GM13976 (cell line): ENCODE measurements around the gene MPDU1.

Experiments used
- DNase-seq: peaks from one replicate; pipeline ENCODE4 v3.0.0; 2012; ENCODE audit warnings: low spot score
- in situ Hi-C: fragments of 300-500 bp; cut with MboI; formaldehyde crosslinking; loops from one replicate; pipeline ENCODE4 v1.12.0; 2022; ENCODE audit warnings: low sequenced_read_pairs, mixed read lengths, inconsistent platforms; ENCODE audit not compliant: unreplicated experiment
- TF ChIP-seq, protein P1 (sequence below): IDR thresholded peaks from 2 replicates; pipeline ENCODE4 v1.5.1; 2012; ENCODE audit warnings: borderline replicate concordance, mild to moderate bottlenecking; ENCODE audit not compliant: insufficient read depth; ENCODE audit errors: extremely low read depth, missing control alignments, control extremely low read depth

Gene MPDU1

DNA sequence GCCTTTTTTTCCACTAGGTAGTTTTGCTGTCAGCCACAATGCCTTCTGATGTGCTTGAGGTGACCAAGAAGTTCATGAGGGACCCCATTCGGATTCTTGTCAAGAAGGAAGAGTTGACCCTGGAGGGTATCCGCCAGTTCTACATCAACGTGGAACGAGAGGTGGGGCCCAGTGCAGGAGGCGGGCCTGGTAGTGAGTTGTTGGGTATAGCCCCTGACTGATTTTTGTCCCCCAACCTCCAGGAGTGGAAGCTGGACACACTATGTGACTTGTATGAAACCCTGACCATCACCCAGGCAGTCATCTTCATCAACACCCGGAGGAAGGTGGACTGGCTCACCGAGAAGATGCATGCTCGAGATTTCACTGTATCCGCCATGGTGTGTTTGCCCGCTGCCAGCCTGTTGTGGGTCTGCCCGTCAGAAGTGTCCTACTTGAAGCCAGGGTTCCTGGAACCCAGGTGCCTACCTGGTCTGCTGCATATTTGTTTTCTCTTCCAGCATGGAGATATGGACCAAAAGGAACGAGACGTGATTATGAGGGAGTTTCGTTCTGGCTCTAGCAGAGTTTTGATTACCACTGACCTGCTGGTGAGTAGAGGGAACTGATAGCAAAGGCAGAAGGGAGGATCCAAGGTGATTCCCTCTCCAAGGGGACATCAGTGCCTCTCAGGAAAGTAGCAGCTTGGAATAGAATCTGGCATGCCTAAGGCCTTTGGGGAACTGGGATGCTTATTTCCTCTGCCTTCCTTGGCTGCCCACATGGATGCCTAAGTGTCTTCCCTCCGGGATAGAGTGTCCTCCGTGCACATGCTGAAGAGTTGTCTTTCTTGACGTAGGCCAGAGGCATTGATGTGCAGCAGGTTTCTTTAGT, 6.1 kb upstream of the MPDU1 start:
- no peak for DNase-seq
- TF ChIP-seq, protein P1, sequence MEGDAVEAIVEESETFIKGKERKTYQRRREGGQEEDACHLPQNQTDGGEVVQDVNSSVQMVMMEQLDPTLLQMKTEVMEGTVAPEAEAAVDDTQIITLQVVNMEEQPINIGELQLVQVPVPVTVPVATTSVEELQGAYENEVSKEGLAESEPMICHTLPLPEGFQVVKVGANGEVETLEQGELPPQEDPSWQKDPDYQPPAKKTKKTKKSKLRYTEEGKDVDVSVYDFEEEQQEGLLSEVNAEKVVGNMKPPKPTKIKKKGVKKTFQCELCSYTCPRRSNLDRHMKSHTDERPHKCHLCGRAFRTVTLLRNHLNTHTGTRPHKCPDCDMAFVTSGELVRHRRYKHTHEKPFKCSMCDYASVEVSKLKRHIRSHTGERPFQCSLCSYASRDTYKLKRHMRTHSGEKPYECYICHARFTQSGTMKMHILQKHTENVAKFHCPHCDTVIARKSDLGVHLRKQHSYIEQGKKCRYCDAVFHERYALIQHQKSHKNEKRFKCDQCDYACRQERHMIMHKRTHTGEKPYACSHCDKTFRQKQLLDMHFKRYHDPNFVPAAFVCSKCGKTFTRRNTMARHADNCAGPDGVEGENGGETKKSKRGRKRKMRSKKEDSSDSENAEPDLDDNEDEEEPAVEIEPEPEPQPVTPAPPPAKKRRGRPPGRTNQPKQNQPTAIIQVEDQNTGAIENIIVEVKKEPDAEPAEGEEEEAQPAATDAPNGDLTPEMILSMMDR, result no peak
- in situ Hi-C loops, result no loop called here

DNA sequence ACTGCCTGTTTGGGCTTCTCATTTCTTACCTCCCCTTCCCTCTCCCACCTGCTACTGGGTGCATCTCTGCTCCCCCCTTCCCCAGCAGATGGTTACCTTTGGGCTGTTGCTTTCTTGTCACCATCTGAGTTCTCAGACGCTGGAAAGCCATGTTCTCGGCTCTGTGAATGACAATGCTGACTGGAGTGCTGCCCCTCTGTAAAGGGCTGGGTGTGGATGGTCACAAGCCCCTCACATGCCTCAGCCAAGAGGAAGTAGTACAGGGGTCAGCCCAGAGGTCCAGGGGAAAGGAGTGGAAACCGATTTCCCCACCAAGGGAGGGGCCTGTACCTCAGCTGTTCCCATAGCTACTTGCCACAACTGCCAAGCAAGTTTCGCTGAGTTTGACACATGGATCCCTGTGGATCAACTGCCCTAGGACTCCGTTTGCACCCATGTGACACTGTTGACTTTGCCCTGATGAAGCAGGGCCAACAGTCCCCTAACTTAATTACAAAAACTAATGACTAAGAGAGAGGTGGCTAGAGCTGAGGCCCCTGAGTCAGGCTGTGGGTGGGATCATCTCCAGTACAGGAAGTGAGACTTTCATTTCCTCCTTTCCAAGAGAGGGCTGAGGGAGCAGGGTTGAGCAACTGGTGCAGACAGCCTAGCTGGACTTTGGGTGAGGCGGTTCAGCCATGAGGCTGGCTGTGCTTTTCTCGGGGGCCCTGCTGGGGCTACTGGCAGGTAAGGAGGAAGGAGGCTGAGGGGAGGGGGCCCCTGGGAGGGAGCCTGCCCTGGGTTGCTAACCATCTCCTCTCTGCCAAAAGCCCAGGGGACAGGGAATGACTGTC, 4.4 kb upstream of the MPDU1 start, which contains the start of gene CD68:
Gene CD68 (plus strand): TSS at position 638 of the 833 bp plus-strand sequence. CDS start 40 bp downstream, at position 678.
- TF ChIP-seq, protein P1, result no peak
- DNase-seq, result peak; percentile 82
- in situ Hi-C loops, result no loop called here

DNA sequence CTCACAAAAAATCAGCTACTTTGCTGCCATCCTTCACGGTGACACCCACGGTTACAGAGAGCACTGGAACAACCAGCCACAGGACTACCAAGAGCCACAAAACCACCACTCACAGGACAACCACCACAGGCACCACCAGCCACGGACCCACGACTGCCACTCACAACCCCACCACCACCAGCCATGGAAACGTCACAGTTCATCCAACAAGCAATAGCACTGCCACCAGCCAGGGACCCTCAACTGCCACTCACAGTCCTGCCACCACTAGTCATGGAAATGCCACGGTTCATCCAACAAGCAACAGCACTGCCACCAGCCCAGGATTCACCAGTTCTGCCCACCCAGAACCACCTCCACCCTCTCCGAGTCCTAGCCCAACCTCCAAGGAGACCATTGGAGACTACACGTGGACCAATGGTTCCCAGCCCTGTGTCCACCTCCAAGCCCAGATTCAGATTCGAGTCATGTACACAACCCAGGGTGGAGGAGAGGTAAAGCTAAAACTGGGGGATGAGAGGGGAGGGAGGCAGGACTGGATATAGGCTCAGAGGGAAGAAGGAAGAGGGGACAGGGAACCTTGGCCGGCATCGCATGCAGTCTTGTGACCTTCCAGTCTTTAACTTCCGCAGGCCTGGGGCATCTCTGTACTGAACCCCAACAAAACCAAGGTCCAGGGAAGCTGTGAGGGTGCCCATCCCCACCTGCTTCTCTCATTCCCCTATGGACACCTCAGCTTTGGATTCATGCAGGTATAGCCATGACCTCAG, 3.6 kb upstream of the MPDU1 start:
- DNase-seq, result no peak
- in situ Hi-C loops, result no loop called here
- TF ChIP-seq, protein P1, result no peak

DNA sequence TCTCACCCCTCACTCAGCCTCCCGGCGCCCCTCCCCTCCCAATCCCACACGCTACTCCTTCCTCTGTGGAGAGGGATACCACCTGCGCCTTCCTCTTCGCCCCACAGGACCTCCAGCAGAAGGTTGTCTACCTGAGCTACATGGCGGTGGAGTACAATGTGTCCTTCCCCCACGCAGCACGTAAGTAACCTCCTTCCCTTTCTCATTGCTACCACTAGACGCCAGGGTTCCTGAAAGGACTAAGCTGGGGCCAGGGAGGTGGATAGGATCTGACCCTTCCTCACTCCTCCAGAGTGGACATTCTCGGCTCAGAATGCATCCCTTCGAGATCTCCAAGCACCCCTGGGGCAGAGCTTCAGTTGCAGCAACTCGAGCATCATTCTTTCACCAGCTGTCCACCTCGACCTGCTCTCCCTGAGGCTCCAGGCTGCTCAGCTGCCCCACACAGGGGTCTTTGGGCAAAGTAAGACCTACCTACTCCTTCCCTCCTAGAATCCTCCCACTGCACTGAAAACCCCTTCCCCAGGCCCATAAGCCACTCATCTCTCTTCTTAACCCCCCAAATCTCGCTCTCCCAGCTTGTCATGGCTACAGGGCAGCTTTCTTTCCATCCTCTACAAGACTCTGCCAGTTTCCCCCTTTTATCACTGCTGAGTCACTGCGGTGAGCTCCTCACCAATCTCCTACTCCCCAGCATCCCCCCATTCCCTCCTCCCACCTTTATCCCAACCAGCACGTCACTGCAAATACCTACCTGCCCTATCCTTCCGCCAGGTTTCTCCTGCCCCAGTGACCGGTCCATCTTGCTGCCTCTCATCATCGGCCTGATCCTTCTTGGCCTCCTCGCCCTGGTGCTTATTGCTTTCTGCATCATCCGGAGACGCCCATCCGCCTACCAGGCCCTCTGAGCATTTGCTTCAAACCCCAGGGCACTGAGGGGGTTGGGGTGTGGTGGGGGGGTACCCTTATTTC, 2.8 kb upstream of the MPDU1 start:
- no peak for DNase-seq
- TF ChIP-seq, protein P1, result no peak
- in situ Hi-C loops, result no loop called here

DNA sequence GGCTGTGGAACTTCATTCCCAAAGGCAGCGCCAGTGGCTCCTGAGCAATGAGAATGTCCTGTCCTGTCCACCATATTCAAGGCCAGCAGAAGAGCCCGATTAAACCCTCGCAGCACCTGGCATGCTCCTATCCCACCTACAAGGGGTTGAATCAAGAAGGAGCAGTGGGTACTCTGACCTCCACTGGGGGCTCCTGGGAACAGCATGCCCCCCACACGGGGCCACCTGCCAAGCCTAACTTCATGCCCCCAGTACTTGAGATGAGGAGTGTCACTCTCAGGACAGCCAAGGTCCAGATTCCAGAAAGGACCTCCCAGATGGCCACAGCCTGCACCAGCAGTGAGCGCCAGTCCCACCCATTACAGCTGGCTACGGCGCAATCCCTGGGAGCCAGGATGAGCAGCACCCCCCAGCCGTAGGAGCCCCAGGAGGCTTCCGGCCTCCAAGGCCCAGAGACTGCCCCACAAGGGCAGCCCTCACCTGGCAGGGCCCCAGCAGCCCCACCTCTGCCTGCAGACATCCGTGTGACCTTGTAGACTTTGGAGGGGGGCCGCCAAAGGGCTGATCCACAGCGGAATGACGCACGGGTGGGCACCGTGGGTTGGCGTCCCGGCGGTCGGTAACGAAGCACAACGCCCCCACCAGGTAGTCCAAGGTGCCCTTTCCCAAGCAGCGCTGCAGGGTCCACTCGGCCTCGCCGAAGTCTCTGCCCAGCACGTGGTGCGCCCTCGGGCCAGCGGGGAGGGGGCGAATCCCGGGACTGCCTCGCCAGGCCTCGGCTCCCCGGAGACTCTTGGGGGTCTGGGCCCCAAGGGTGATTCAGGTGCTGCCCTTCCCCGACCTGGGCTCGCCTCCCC, 1.0 kb upstream of the MPDU1 start:
- in situ Hi-C loops, result no loop called here
- TF ChIP-seq, protein P1, result no peak
- no peak for DNase-seq
